ENCODE results near the gene PATE1. TPM values are rescaled to one million over a fixed set of nuclear protein-coding genes. Genes with fewer than 3 reads are reported as not detected.

Gene PATE1
- total and polyA plus RNA-seq, 10 of the 15 experiments (the other 5 are each of a cell fraction or from before 2014, with no cell fraction given): not detected

GRCh38 chr11:125787827-125788226 lies 41.7 kb downstream of the PATE1 start, which contains the start of gene PATE3:
Gene PATE3 (plus strand): TSS chr11:125788127. CDS start chr11:125788152, 25 bp downstream.
- no TSS peak for BruUV-seq (replicated peaks)
- RAD21 ChIA-PET (ENCODE audit: unreplicated experiment): no interaction called here
- Histone ChIP-seq H3K4me1 (ENCODE audit: control insufficient read depth, insufficient read depth, low read length) (no peaks in the 10 kb centered on the region), H3K4me3 (no peak within 1 kb of the TSS), H3K27me3 (replicated peaks in 1 of 2; ENCODE audit: control insufficient read depth in 2 of 2, insufficient read depth in 2 of 2, low read length in 1 of 2) (no peaks in the 10 kb centered on the region), H3K4me2 (ENCODE audit: control insufficient read depth, insufficient read depth) (no peak within 1 kb of the TSS), H3K36me3 (ENCODE audit: control insufficient read depth in 2 of 2, insufficient read depth in 2 of 2, low read length in 1 of 2) (no peaks in the 10 kb centered on the region), H3K9me3 (replicated peaks; ENCODE audit: control insufficient read depth, insufficient read depth, low read length) (no peaks in the 10 kb centered on the region), H3K79me2 (ENCODE audit: control insufficient read depth, insufficient read depth, low read length) (no peaks in the 10 kb centered on the region), H2AFZ (ENCODE audit: control insufficient read depth, low read depth, low read length) (no peak within 1 kb of the TSS), H4K20me1 (ENCODE audit: control insufficient read depth, insufficient read depth) (no peaks in the 10 kb centered on the region), H3K9ac (ENCODE audit: control insufficient read depth, insufficient read depth, low read length) (no peak within 1 kb of the TSS), H3K27ac (ENCODE audit: control insufficient read depth, insufficient read depth) (no peak within 1 kb of the TSS)
- 0% methylated on average over 2 of the region's 2 CpGs for WGBS (ENCODE audit: insufficient coverage, insufficient replicate concordance, low lambda C conversion rate, missing lambda C conversion rate)
- no peak for DNase-seq (ENCODE audit: low read depth, low spot score)
- TF ChIP-seq EGR1 (IDR thresholded peaks at IDR 0.05; ENCODE audit: borderline replicate concordance in 1 of 2, low read depth in 2 of 2, low read length in 2 of 2): no peak
- no peak for TF ChIP-seq BACH1 (IDR thresholded peaks at IDR 0.05; ENCODE audit: borderline replicate concordance)
- TF ChIP-seq BHLHE40 (IDR thresholded peaks at IDR 0.05; ENCODE audit: borderline replicate concordance in 1 of 2, low read depth in 2 of 2, low read length in 1 of 2): no peak
- TF ChIP-seq MEF2A (IDR thresholded peaks at IDR 0.05; ENCODE audit: insufficient read depth, low read depth, low read length): no peak
- TF ChIP-seq ZBTB4 (CRISPR knock-in tag; IDR thresholded peaks at IDR 0.05): no peak
- no peak for TF ChIP-seq YBX1 (IDR thresholded peaks at IDR 0.05)
- no peak for TF ChIP-seq MAX (IDR thresholded peaks at IDR 0.05; ENCODE audit: low read depth, low read length)
- no peak for TF ChIP-seq DPF2 (IDR thresholded peaks at IDR 0.05)
- TF ChIP-seq RELB (IDR thresholded peaks at IDR 0.05; ENCODE audit: low read depth): no peak
- TF ChIP-seq ZBED1 (IDR thresholded peaks at IDR 0.05; ENCODE audit: borderline replicate concordance): no peak
- TF ChIP-seq BRCA1 (IDR thresholded peaks at IDR 0.05; ENCODE audit: low read depth, low read length): no peak
- intact Hi-C loops (cut with micrococcal nuclease; ENCODE audit: unreplicated experiment): no loop called here
- SMC1A ChIA-PET (ENCODE audit: uncharacterized antibody, unreplicated experiment): no interaction called here
- CTCF ChIA-PET: no interaction called here
- POLR2A ChIA-PET: no interaction called here
- no peak for FAIRE-seq
- no peak for ATAC-seq
- in situ Hi-C loops (cut with MboI): no loop called here

Data from GM12878 (cell line).